ENCODE measurements around the gene OLFML3. TPM values are rescaled to one million over a fixed set of nuclear protein-coding genes. Genes with fewer than 3 reads are reported as not detected.
"Not testable (repeated sequence)": the region's sequence is repeated elsewhere in the genome, so short reads cannot be mapped to it uniquely, and the experiment has no call there.

OLFML3 gene
- total RNA-seq, 1 experiment from 2014 or later: 0.26 TPM

GRCh38 chr1:114000406-114000805, 21.1 kb downstream of the OLFML3 start:
- H3K27ac ChIP-seq (ENCODE audit: low read length): no peak overlapping the region
- peaks cover 2% of the 10 kb centered on the region; the same call in 1 of the 2 replicates for H3K9me3 ChIP-seq (ENCODE audit: low read length)
- no peak overlapping the region for H2AFZ ChIP-seq (ENCODE audit: low read length)
- no peaks in the 10 kb centered on the region for H3K36me3 ChIP-seq (ENCODE audit: insufficient read depth, low read length)
- H3K4me2 ChIP-seq (ENCODE audit: low read depth, low read length, poor library complexity, severe bottlenecking): no peak overlapping the region
- H3K4me3 ChIP-seq (ENCODE audit: low read length): no peak overlapping the region
- no peaks in the 10 kb centered on the region for H3K9me2 ChIP-seq (replicated peaks; ENCODE audit: insufficient read depth, low read length)
- no peaks in the 10 kb centered on the region for H3K79me2 ChIP-seq (ENCODE audit: low read length)
- peaks cover 19% of the 10 kb centered on the region for H3K4me1 ChIP-seq (ENCODE audit: low read length)
- no peaks in the 10 kb centered on the region for H3K27me3 ChIP-seq (ENCODE audit: low read length)
- H4K20me1 ChIP-seq (ENCODE audit: insufficient read depth, low read depth, low read length): no peaks in the 10 kb centered on the region
- DNase-seq: no peak
- H3K9ac ChIP-seq (ENCODE audit: low read length): no peak overlapping the region

GRCh38 chr1:114002492-114003239, 23.4 kb downstream of the OLFML3 start:
- no peak overlapping the region for H2AFZ ChIP-seq (ENCODE audit: low read length)
- H3K4me3 ChIP-seq (ENCODE audit: low read length): no peak overlapping the region
- H3K27ac ChIP-seq (ENCODE audit: low read length): no peak overlapping the region
- H3K79me2 ChIP-seq (ENCODE audit: low read length): no peaks in the 10 kb centered on the region
- H3K9me2 ChIP-seq (replicated peaks; ENCODE audit: insufficient read depth, low read length): no peaks in the 10 kb centered on the region
- H3K27me3 ChIP-seq (ENCODE audit: low read length): no peaks in the 10 kb centered on the region
- no peak for DNase-seq
- no peak overlapping the region for H3K9ac ChIP-seq (ENCODE audit: low read length)
- no peaks in the 10 kb centered on the region for H4K20me1 ChIP-seq (ENCODE audit: insufficient read depth, low read depth, low read length)
- peaks cover 19% of the 10 kb centered on the region for H3K4me1 ChIP-seq (ENCODE audit: low read length)
- H3K36me3 ChIP-seq (ENCODE audit: insufficient read depth, low read length): no peaks in the 10 kb centered on the region
- H3K4me2 ChIP-seq (ENCODE audit: low read depth, low read length, poor library complexity, severe bottlenecking): no peak overlapping the region
- peaks cover 6% of the 10 kb centered on the region; the same call in 1 of the 2 replicates for H3K9me3 ChIP-seq (ENCODE audit: low read length)

GRCh38 chr1:114003431-114003830, 24.2 kb downstream of the OLFML3 start:
- no peak overlapping the region for H3K4me3 ChIP-seq (ENCODE audit: low read length)
- no peak overlapping the region for H3K4me2 ChIP-seq (ENCODE audit: low read depth, low read length, poor library complexity, severe bottlenecking)
- no peak for DNase-seq
- no peaks in the 10 kb centered on the region for H3K36me3 ChIP-seq (ENCODE audit: insufficient read depth, low read length)
- peaks cover 19% of the 10 kb centered on the region for H3K4me1 ChIP-seq (ENCODE audit: low read length)
- no peaks in the 10 kb centered on the region for H4K20me1 ChIP-seq (ENCODE audit: insufficient read depth, low read depth, low read length)
- H3K27ac ChIP-seq (ENCODE audit: low read length): no peak overlapping the region
- no peak overlapping the region for H2AFZ ChIP-seq (ENCODE audit: low read length)
- H3K27me3 ChIP-seq (ENCODE audit: low read length): no peaks in the 10 kb centered on the region
- H3K9ac ChIP-seq (ENCODE audit: low read length): no peak overlapping the region
- peaks cover 6% of the 10 kb centered on the region; the same call in 1 of the 2 replicates for H3K9me3 ChIP-seq (ENCODE audit: low read length)
- H3K9me2 ChIP-seq (replicated peaks; ENCODE audit: insufficient read depth, low read length): no peaks in the 10 kb centered on the region
- no peaks in the 10 kb centered on the region for H3K79me2 ChIP-seq (ENCODE audit: low read length)

GRCh38 chr1:114006825-114007224, 27.6 kb downstream of the OLFML3 start:
- not testable (repeated sequence) for H3K27me3 ChIP-seq (ENCODE audit: low read length); H3K4me3 ChIP-seq (ENCODE audit: low read length); H3K9me3 ChIP-seq (ENCODE audit: low read length); H3K4me1 ChIP-seq (ENCODE audit: low read length); H3K9me2 ChIP-seq (replicated peaks; ENCODE audit: insufficient read depth, low read length); H3K79me2 ChIP-seq (ENCODE audit: low read length); H3K9ac ChIP-seq (ENCODE audit: low read length); H4K20me1 ChIP-seq (ENCODE audit: insufficient read depth, low read depth, low read length); H3K27ac ChIP-seq (ENCODE audit: low read length); H3K4me2 ChIP-seq (ENCODE audit: low read depth, low read length, poor library complexity, severe bottlenecking); H3K36me3 ChIP-seq (ENCODE audit: insufficient read depth, low read length); H2AFZ ChIP-seq (ENCODE audit: low read length); DNase-seq

- 0 out of 2 replicates have a peak, but pooled peaks cover under 1% of the 10 kb centered on the region for H3K4me1 ChIP-seq (ENCODE audit: low read length)
- no peaks in the 10 kb centered on the region for H3K9me2 ChIP-seq (replicated peaks; ENCODE audit: insufficient read depth, low read length)
- H3K4me3 ChIP-seq (ENCODE audit: low read length): no peak overlapping the region
- H3K4me2 ChIP-seq (ENCODE audit: low read depth, low read length, poor library complexity, severe bottlenecking): no peak overlapping the region
- no peak overlapping the region for H2AFZ ChIP-seq (ENCODE audit: low read length)
- no peaks in the 10 kb centered on the region for H3K79me2 ChIP-seq (ENCODE audit: low read length)
- H3K27ac ChIP-seq (ENCODE audit: low read length): no peak overlapping the region
- no peak overlapping the region for H3K9ac ChIP-seq (ENCODE audit: low read length)
- H3K36me3 ChIP-seq (ENCODE audit: insufficient read depth, low read length): no peaks in the 10 kb centered on the region
- peaks cover 6% of the 10 kb centered on the region; the same call in 1 of the 2 replicates for H3K9me3 ChIP-seq (ENCODE audit: low read length)
- no peaks in the 10 kb centered on the region for H4K20me1 ChIP-seq (ENCODE audit: insufficient read depth, low read depth, low read length)
- no peaks in the 10 kb centered on the region for H3K27me3 ChIP-seq (ENCODE audit: low read length)
- DNase-seq: no peak
Observed at GRCh38 chr1:114008480-114008941, 29.2 kb downstream of the OLFML3 start.

- Histone ChIP-seq H3K9me2 (replicated peaks; ENCODE audit: insufficient read depth, low read length) (no peaks in the 10 kb centered on the region), H3K4me1 (ENCODE audit: low read length) (no peaks in the 10 kb centered on the region), H3K4me2 (ENCODE audit: low read depth, low read length, poor library complexity, severe bottlenecking) (no peak overlapping the region), H4K20me1 (ENCODE audit: insufficient read depth, low read depth, low read length) (no peaks in the 10 kb centered on the region), H3K4me3 (ENCODE audit: low read length) (no peak overlapping the region), H2AFZ (ENCODE audit: low read length) (no peak overlapping the region), H3K9me3 (ENCODE audit: low read length) (peaks cover 6% of the 10 kb centered on the region; the same call in 1 of the 2 replicates), H3K36me3 (ENCODE audit: insufficient read depth, low read length) (no peaks in the 10 kb centered on the region), H3K79me2 (ENCODE audit: low read length) (no peaks in the 10 kb centered on the region), H3K9ac (ENCODE audit: low read length) (no peak overlapping the region), H3K27ac (ENCODE audit: low read length) (no peak overlapping the region), H3K27me3 (ENCODE audit: low read length) (no peaks in the 10 kb centered on the region)
- DNase-seq: no peak
Observed at GRCh38 chr1:114008993-114009392, 29.7 kb downstream of the OLFML3 start.

GRCh38 chr1:114009393-114009792, 30.1 kb downstream of the OLFML3 start:
- no peaks in the 10 kb centered on the region for H3K27me3 ChIP-seq (ENCODE audit: low read length)
- H2AFZ ChIP-seq (ENCODE audit: low read length): no peak overlapping the region
- no peaks in the 10 kb centered on the region for H3K36me3 ChIP-seq (ENCODE audit: insufficient read depth, low read length)
- no peaks in the 10 kb centered on the region for H3K9me2 ChIP-seq (replicated peaks; ENCODE audit: insufficient read depth, low read length)
- H3K79me2 ChIP-seq (ENCODE audit: low read length): no peaks in the 10 kb centered on the region
- H3K4me1 ChIP-seq (ENCODE audit: low read length): no peaks in the 10 kb centered on the region
- H3K27ac ChIP-seq (ENCODE audit: low read length): no peak overlapping the region
- H3K4me2 ChIP-seq (ENCODE audit: low read depth, low read length, poor library complexity, severe bottlenecking): no peak overlapping the region
- no peaks in the 10 kb centered on the region for H4K20me1 ChIP-seq (ENCODE audit: insufficient read depth, low read depth, low read length)
- H3K9ac ChIP-seq (ENCODE audit: low read length): no peak overlapping the region
- peaks cover 6% of the 10 kb centered on the region; the same call in 1 of the 2 replicates for H3K9me3 ChIP-seq (ENCODE audit: low read length)
- DNase-seq: no peak
- H3K4me3 ChIP-seq (ENCODE audit: low read length): no peak overlapping the region

- Histone ChIP-seq H3K9me3 (ENCODE audit: low read length) (peaks cover 6% of the 10 kb centered on the region; the same call in 1 of the 2 replicates), H3K36me3 (ENCODE audit: insufficient read depth, low read length) (no peaks in the 10 kb centered on the region), H3K79me2 (ENCODE audit: low read length) (no peaks in the 10 kb centered on the region), H3K4me2 (ENCODE audit: low read depth, low read length, poor library complexity, severe bottlenecking) (no peak overlapping the region), H3K27me3 (ENCODE audit: low read length) (no peaks in the 10 kb centered on the region), H3K9me2 (replicated peaks; ENCODE audit: insufficient read depth, low read length) (no peaks in the 10 kb centered on the region), H4K20me1 (ENCODE audit: insufficient read depth, low read depth, low read length) (no peaks in the 10 kb centered on the region), H3K4me1 (ENCODE audit: low read length) (no peaks in the 10 kb centered on the region), H2AFZ (ENCODE audit: low read length) (no peak overlapping the region), H3K27ac (ENCODE audit: low read length) (no peak overlapping the region), H3K9ac (ENCODE audit: low read length) (no peak overlapping the region), H3K4me3 (ENCODE audit: low read length) (no peak overlapping the region)
- no peak for DNase-seq
Observed at GRCh38 chr1:114010433-114011184, 31.3 kb downstream of the OLFML3 start.
